SK-N-SH treated with all-trans-retinoic acid at 6 μM for 48 hours (cell line): Measurements from ENCODE around the gene NSFL1C.

Source experiments
- ATAC-seq: fragments of 200-7000 bp; cut with Tn5 transposase; 3 replicates; pipeline ENCODE4 v1.9.1; 2020; ENCODE audit warnings: mild to moderate bottlenecking, moderate library complexity
- ARNTL ChIP-seq: fragments of 450-650 bp; formaldehyde crosslinking; IDR thresholded peaks from 2 replicates; pipeline ENCODE4 v1.5.0; 2020; ENCODE audit warnings: low read depth, mild to moderate bottlenecking, moderate library complexity, borderline replicate concordance
- BACH2 ChIP-seq: fragments of 250-450 bp; sonication (Bioruptor Pico); IDR thresholded peaks from 2 replicates; pipeline ENCODE4 v1.9.0; 2021; ENCODE audit warnings: mild to moderate bottlenecking, borderline replicate concordance
- CSDC2 ChIP-seq: fragments of 250-450 bp; sonication (Bioruptor Pico); IDR thresholded peaks from 2 replicates; pipeline ENCODE4 v1.5.0; 2020; ENCODE audit warnings: mild to moderate bottlenecking, moderate library complexity
- ESRRG ChIP-seq: fragments of 250-450 bp; sonication (Bioruptor Pico); IDR thresholded peaks from 2 replicates; pipeline ENCODE4 v1.6.1; 2021; ENCODE audit warnings: mild to moderate bottlenecking
- GLIS3 ChIP-seq: fragments of 250-450 bp; sonication (Bioruptor Pico); IDR thresholded peaks from 2 replicates; pipeline ENCODE4 v1.5.0; 2020; ENCODE audit warnings: mild to moderate bottlenecking, moderate library complexity
- ISL1 ChIP-seq: fragments of 250-450 bp; sonication (Bioruptor Pico); IDR thresholded peaks from 2 replicates; pipeline ENCODE4 v2.1.2; 2022; ENCODE audit warnings: mild to moderate bottlenecking, moderate library complexity
- OSR1 ChIP-seq: fragments of 250-450 bp; sonication (Bioruptor Pico); IDR thresholded peaks from 2 replicates; pipeline ENCODE4 v1.8.0; 2022; ENCODE audit warnings: moderate library complexity, mild to moderate bottlenecking, inconsistent platforms
- POU6F1 ChIP-seq: fragments of 250-450 bp; sonication (Bioruptor Pico); IDR thresholded peaks from 2 replicates; pipeline ENCODE4 v1.8.0; 2021; ENCODE audit warnings: low read depth, mild to moderate bottlenecking, moderate library complexity, borderline replicate concordance
- PPARA ChIP-seq: fragments of 250-450 bp; sonication (Bioruptor Pico); IDR thresholded peaks from 2 replicates; pipeline ENCODE4 v1.5.0; 2020; ENCODE audit warnings: mild to moderate bottlenecking, borderline replicate concordance
- RARB ChIP-seq: fragments of 250-450 bp; sonication (Bioruptor Pico); IDR thresholded peaks from 2 replicates; pipeline ENCODE4 v1.8.0; 2021; ENCODE audit warnings: mild to moderate bottlenecking, moderate library complexity
- SNAI2 ChIP-seq: fragments of 250-450 bp; sonication (Bioruptor Pico); IDR thresholded peaks from 2 replicates; pipeline ENCODE4 v1.5.0; 2020; ENCODE audit warnings: mild to moderate bottlenecking, moderate library complexity
- TCF4 ChIP-seq: fragments of 250-450 bp; sonication (Bioruptor Pico); IDR thresholded peaks from 2 replicates; pipeline ENCODE4 v1.8.0; 2021; ENCODE audit warnings: mild to moderate bottlenecking, moderate library complexity, borderline replicate concordance
- TOX ChIP-seq: fragments of 250-450 bp; sonication (Bioruptor Pico); IDR thresholded peaks from 2 replicates; pipeline ENCODE4 v1.8.0; 2021; ENCODE audit warnings: mild to moderate bottlenecking, moderate library complexity, borderline replicate concordance
- ZC3H10 ChIP-seq: fragments of 250-450 bp; sonication (Bioruptor Pico); IDR thresholded peaks from 2 replicates; pipeline ENCODE4 v1.5.1; 2021; ENCODE audit warnings: mild to moderate bottlenecking, moderate library complexity
- ZFP3 ChIP-seq: fragments of 250-450 bp; sonication (Bioruptor Pico); IDR thresholded peaks from 2 replicates; pipeline ENCODE4 v1.5.0; 2020; ENCODE audit warnings: mild to moderate bottlenecking, moderate library complexity
- ZNF565 ChIP-seq: fragments of 450-650 bp; formaldehyde crosslinking; conservative IDR thresholded peaks from 2 replicates; pipeline ENCODE4 v1.5.0; 2020; ENCODE audit warnings: low read depth, mild to moderate bottlenecking, moderate library complexity
- ZNF70 ChIP-seq: fragments of 450-650 bp; formaldehyde crosslinking; IDR thresholded peaks from 2 replicates; pipeline ENCODE4 v1.5.0; 2020; ENCODE audit warnings: mild to moderate bottlenecking, moderate library complexity
- ZNF8 ChIP-seq: fragments of 450-650 bp; formaldehyde crosslinking; IDR thresholded peaks from 2 replicates; pipeline ENCODE4 v1.5.0; 2020; ENCODE audit warnings: mild to moderate bottlenecking, moderate library complexity
- TF ChIP-seq, protein P1 (sequence below): fragments of 250-450 bp; sonication (Bioruptor Pico); IDR thresholded peaks from 2 replicates; pipeline ENCODE4 v1.5.0; 2020; ENCODE audit warnings: mild to moderate bottlenecking, moderate library complexity
- TF ChIP-seq, protein P2 (sequence below): fragments of 250-450 bp; sonication (Bioruptor Pico); IDR thresholded peaks from 2 replicates; pipeline ENCODE4 v1.5.1; 2021; ENCODE audit warnings: mild to moderate bottlenecking, moderate library complexity

Gene NSFL1C

DNA sequence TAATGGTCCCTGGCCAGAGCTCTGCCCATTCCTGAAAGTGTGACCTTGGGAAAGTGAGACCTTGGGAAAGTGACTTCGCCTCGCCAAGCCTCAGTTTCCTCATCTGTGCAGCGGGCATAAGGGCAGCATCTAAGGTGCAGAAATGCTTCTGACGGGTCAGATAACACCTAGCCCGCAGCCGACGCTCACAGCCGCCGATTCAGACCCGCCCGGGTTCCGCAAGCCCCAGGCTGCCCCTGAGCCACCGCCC, 74.3 kb downstream of the NSFL1C start:
- peak; percentile 14 for ATAC-seq
- TF ChIP-seq TOX (no peak), ZNF565 (CRISPR knock-in tag) (no peak), ESRRG (no peak), SNAI2 (CRISPR knock-in tag) (no peak), ZNF8 (no peak), CSDC2 (CRISPR knock-in tag) (no peak), TCF4 (no peak), ARNTL (CRISPR knock-in tag) (no peak), PPARA (CRISPR knock-in tag) (no peak), BACH2 (CRISPR knock-in tag) (no peak), ZNF70 (CRISPR knock-in tag) (no peak), ZC3H10 (CRISPR knock-in tag) (no peak), GLIS3 (no peak), ZFP3 (CRISPR knock-in tag) (no peak), RARB (CRISPR knock-in tag) (no peak), POU6F1 (CRISPR knock-in tag) (no peak), OSR1 (no peak), ISL1 (no peak)
- TF ChIP-seq, protein P1, sequence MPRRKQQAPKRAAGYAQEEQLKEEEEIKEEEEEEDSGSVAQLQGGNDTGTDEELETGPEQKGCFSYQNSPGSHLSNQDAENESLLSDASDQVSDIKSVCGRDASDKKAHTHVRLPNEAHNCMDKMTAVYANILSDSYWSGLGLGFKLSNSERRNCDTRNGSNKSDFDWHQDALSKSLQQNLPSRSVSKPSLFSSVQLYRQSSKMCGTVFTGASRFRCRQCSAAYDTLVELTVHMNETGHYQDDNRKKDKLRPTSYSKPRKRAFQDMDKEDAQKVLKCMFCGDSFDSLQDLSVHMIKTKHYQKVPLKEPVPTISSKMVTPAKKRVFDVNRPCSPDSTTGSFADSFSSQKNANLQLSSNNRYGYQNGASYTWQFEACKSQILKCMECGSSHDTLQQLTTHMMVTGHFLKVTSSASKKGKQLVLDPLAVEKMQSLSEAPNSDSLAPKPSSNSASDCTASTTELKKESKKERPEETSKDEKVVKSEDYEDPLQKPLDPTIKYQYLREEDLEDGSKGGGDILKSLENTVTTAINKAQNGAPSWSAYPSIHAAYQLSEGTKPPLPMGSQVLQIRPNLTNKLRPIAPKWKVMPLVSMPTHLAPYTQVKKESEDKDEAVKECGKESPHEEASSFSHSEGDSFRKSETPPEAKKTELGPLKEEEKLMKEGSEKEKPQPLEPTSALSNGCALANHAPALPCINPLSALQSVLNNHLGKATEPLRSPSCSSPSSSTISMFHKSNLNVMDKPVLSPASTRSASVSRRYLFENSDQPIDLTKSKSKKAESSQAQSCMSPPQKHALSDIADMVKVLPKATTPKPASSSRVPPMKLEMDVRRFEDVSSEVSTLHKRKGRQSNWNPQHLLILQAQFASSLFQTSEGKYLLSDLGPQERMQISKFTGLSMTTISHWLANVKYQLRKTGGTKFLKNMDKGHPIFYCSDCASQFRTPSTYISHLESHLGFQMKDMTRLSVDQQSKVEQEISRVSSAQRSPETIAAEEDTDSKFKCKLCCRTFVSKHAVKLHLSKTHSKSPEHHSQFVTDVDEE, result no peak
- TF ChIP-seq, protein P2, sequence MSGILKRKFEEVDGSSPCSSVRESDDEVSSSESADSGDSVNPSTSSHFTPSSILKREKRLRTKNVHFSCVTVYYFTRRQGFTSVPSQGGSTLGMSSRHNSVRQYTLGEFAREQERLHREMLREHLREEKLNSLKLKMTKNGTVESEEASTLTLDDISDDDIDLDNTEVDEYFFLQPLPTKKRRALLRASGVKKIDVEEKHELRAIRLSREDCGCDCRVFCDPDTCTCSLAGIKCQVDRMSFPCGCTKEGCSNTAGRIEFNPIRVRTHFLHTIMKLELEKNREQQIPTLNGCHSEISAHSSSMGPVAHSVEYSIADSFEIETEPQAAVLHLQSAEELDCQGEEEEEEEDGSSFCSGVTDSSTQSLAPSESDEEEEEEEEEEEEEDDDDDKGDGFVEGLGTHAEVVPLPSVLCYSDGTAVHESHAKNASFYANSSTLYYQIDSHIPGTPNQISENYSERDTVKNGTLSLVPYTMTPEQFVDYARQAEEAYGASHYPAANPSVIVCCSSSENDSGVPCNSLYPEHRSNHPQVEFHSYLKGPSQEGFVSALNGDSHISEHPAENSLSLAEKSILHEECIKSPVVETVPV (CRISPR knock-in tag), result no peak
- TF ChIP-seq, all 23 proteins: peak for 0
